MM.1S (cell line): Measurements from ENCODE around the gene LRRC8B.
"Not testable (repeated sequence)": the region's sequence is repeated elsewhere in the genome, so short reads cannot be mapped to it uniquely, and the experiment has no call there.

Source experiments
- DNase-seq: peaks from one replicate; pipeline ENCODE4 v3.0.0-alpha.2; 2015
- H2AFZ ChIP-seq: fragments of 300-600 bp; sonication (generic); 2 replicates; pipeline ENCODE4 v1.6.0; 2016; ENCODE audit warnings: antibody characterized with exemption, low read length
- H3F3A ChIP-seq: fragments of 300-600 bp; sonication (generic); 2 replicates; pipeline ENCODE4 v1.6.1; 2016; ENCODE audit warnings: mild to moderate bottlenecking, antibody characterized with exemption, low read length, moderate library complexity, mixed read lengths; ENCODE audit not compliant: insufficient read depth
- H3K27ac ChIP-seq: fragments of 300-600 bp; sonication (generic); 2 replicates; pipeline ENCODE4 v1.5.1; 2016; ENCODE audit warnings: mild to moderate bottlenecking, low read length
- H3K27me3 ChIP-seq: fragments of 300-600 bp; sonication (generic); replicated peaks from 2 replicates; pipeline ENCODE4 v1.6.0; 2016; ENCODE audit warnings: low read length; ENCODE audit not compliant: insufficient read depth
- H3K36me3 ChIP-seq: fragments of 300-600 bp; sonication (generic); replicated peaks from 2 replicates; pipeline ENCODE4 v1.6.1; 2016; ENCODE audit warnings: mild to moderate bottlenecking, low read length, mixed read lengths; ENCODE audit not compliant: insufficient read depth
- H3K4me1 ChIP-seq: fragments of 300-600 bp; sonication (generic); 2 replicates; pipeline ENCODE4 v1.6.1; 2016; ENCODE audit warnings: low read length, mixed read lengths
- H3K4me2 ChIP-seq: fragments of 300-600 bp; sonication (generic); 2 replicates; pipeline ENCODE4 v1.6.0; 2016; ENCODE audit warnings: low read depth, low read length
- H3K4me3 ChIP-seq: fragments of 300-600 bp; sonication (generic); 2 replicates; pipeline ENCODE4 v1.5.1; 2016; ENCODE audit warnings: low read length, mixed read lengths
- H3K79me2 ChIP-seq: fragments of 300-600 bp; sonication (generic); 2 replicates; pipeline ENCODE4 v1.6.1; 2016; ENCODE audit warnings: mixed run types, low read length, mixed read lengths
- H3K9ac ChIP-seq: fragments of 300-600 bp; sonication (generic); 2 replicates; pipeline ENCODE4 v1.6.1; 2016; ENCODE audit warnings: low read length, mixed read lengths
- H3K9me2 ChIP-seq: fragments of 300-600 bp; sonication (generic); replicated peaks from 2 replicates; pipeline ENCODE4 v1.6.1; 2016; ENCODE audit warnings: mild to moderate bottlenecking, low read length, mixed read lengths; ENCODE audit not compliant: insufficient read depth
- H3K9me3 ChIP-seq: fragments of 300-600 bp; sonication (generic); replicated peaks from 2 replicates; pipeline ENCODE4 v1.6.1; 2016; ENCODE audit warnings: mild to moderate bottlenecking, low read length, mixed read lengths; ENCODE audit not compliant: insufficient read depth
- H4K20me1 ChIP-seq: fragments of 300-600 bp; sonication (generic); 2 replicates; pipeline ENCODE4 v1.6.1; 2016; ENCODE audit warnings: mild to moderate bottlenecking, low read length, moderate library complexity, mixed read lengths; ENCODE audit not compliant: insufficient read depth
- EZH2 ChIP-seq: fragments of 300-600 bp; sonication (generic); optimal IDR thresholded peaks from 2 replicates; pipeline ENCODE3; 2017; ENCODE audit warnings: low read depth, mild to moderate bottlenecking, antibody characterized with exemption, low read length, mixed read lengths
- EZH2phosphoT487 ChIP-seq: fragments of 300-600 bp; sonication (generic); IDR thresholded peaks from 2 replicates; pipeline ENCODE4 v1.6.1; 2018; ENCODE audit warnings: antibody characterized with exemption, low read length
- TF ChIP-seq, protein P1 (sequence below): fragments of 300-600 bp; sonication (generic); IDR thresholded peaks from 2 replicates; pipeline ENCODE4 v1.5.1; 2016; ENCODE audit warnings: antibody characterized with exemption, low read length, mixed read lengths

Gene LRRC8B

DNA sequence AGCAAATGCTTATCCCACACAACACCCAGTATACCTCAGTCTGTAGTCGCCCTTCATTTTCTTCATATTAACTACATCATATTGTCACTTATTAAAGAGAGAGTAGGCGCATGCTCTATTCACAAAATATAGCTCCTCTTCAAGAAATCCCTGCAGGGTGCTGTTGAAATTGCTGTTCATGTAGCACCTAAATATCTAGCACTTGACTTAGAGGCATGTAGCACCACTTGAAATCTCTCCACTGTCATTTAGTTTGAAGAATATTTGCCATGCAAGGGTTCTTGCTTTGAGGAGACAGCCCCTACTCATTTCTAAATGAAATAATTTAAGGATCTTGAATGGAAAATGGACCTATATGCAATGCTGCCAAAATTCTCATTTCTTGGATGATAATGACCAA lies 20.9 kb upstream of the LRRC8B start:
- TF ChIP-seq EZH2: no peak
- no peak for DNase-seq
- H3K36me3 ChIP-seq: no peaks in the 10 kb centered on the region

DNA sequence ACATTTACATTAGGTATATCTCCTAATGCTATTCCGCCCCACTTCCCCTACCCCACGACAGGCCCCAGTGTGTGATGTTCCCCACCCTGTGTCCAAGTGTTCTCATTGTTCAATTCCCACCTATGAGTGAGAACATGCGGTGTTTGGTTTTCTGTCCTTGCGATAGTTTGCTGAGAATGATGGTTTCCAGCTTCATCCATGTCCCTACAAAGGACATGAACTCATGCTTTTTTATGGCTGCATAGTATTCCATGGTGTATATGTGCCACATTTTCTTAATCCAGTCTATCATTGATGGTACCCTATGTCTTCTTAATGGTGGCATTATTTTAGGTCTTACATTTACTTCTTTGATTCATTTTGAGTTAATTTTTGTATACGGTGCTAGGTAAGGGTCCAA lies 14.6 kb upstream of the LRRC8B start:
- not testable (repeated sequence) for H2AFZ ChIP-seq, H3K27ac ChIP-seq, H3K9me3 ChIP-seq, H3K79me2 ChIP-seq, H3K4me3 ChIP-seq, H3F3A ChIP-seq, H3K4me1 ChIP-seq, H3K9ac ChIP-seq, DNase-seq, H3K4me2 ChIP-seq, H3K27me3 ChIP-seq, H3K36me3 ChIP-seq, H4K20me1 ChIP-seq, H3K9me2 ChIP-seq

More for the DNA sequence above, 20.9 kb upstream of the LRRC8B start:
- H3K9me3 ChIP-seq: no peaks in the 10 kb centered on the region
- H3K79me2 ChIP-seq: no peaks in the 10 kb centered on the region
- no peaks in the 10 kb centered on the region for H3K9me2 ChIP-seq
- H3K4me1 ChIP-seq: no peaks in the 10 kb centered on the region
- H3K9ac ChIP-seq: no peak overlapping the region
- H4K20me1 ChIP-seq: no peaks in the 10 kb centered on the region
- no peak overlapping the region for H3K27ac ChIP-seq
- no peak overlapping the region for H2AFZ ChIP-seq
- no peaks in the 10 kb centered on the region for H3K27me3 ChIP-seq
- no peaks in the 10 kb centered on the region for H3F3A ChIP-seq
- no peak overlapping the region for H3K4me3 ChIP-seq
- H3K4me2 ChIP-seq: no peak overlapping the region

DNA sequence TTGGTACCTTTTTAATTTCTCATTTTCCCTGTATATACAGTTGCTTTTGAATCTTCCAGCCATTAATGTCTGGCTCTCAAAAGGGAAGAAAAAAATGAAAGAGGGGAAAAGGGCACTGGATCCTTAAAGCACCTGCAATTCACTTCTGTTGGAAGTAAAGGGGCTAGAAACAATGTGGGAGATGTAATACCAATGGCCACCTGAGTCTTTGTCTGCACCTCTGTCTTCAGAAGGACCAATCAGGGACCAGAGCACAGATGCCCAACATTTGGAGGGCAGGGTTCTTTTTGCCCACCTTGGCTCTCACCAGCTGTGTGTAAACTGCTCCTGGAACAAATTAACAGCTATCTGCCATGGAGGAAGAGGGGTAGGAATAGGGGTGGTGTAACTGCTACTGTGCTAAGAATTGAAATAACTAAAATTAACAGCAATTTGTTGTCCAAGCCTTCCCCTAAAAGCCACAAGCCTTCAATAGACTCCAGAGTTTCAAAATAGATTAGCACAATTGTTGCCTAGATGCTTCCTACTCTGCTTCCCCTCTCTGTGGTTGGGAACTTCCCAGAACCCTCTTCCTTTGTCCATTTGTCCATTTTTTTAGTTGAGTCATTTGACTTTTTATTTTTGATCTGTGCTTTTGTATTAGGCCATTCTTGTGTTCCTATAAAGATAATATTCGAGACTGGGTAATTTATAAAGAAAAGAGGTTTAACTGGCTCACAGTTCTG lies 11.5 kb upstream of the LRRC8B start:
- H3K27ac ChIP-seq: no peak overlapping the region
- H3K4me1 ChIP-seq: no peaks in the 10 kb centered on the region
- no peaks in the 10 kb centered on the region for H3F3A ChIP-seq
- no peak overlapping the region for H3K9ac ChIP-seq
- no peaks in the 10 kb centered on the region for H3K9me2 ChIP-seq
- H3K4me3 ChIP-seq: no peak overlapping the region
- no peaks in the 10 kb centered on the region for H3K27me3 ChIP-seq
- H3K9me3 ChIP-seq: no peaks in the 10 kb centered on the region
- H4K20me1 ChIP-seq: no peaks in the 10 kb centered on the region
- DNase-seq: no peak
- H3K79me2 ChIP-seq: no peaks in the 10 kb centered on the region
- H2AFZ ChIP-seq: no peak overlapping the region
- no peak overlapping the region for H3K4me2 ChIP-seq
- no peak for TF ChIP-seq EZH2
- TF ChIP-seq, protein P1, sequence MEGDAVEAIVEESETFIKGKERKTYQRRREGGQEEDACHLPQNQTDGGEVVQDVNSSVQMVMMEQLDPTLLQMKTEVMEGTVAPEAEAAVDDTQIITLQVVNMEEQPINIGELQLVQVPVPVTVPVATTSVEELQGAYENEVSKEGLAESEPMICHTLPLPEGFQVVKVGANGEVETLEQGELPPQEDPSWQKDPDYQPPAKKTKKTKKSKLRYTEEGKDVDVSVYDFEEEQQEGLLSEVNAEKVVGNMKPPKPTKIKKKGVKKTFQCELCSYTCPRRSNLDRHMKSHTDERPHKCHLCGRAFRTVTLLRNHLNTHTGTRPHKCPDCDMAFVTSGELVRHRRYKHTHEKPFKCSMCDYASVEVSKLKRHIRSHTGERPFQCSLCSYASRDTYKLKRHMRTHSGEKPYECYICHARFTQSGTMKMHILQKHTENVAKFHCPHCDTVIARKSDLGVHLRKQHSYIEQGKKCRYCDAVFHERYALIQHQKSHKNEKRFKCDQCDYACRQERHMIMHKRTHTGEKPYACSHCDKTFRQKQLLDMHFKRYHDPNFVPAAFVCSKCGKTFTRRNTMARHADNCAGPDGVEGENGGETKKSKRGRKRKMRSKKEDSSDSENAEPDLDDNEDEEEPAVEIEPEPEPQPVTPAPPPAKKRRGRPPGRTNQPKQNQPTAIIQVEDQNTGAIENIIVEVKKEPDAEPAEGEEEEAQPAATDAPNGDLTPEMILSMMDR: no peak
- no peak for TF ChIP-seq EZH2phosphoT487
- no peaks in the 10 kb centered on the region for H3K36me3 ChIP-seq

DNA sequence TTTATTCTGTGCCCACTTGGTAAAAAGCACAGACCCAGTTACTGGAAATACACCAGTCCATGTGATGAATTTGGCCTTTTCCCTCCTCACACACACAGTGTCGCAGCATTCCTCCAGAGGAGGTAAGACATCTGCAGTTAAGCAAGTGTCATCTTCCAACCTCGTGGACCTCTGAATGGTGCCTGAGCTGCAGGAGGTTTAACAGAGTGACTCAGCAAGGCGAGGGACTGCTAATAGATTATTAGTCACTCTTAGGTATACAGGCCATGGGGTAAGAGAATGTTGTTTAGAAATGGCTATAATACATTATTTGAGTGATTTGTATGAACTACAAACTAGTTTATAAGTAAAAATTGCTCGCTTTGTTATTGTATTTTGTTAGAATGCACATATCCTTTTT lies 8.6 kb upstream of the LRRC8B start:
- TF ChIP-seq, protein P1: no peak
- TF ChIP-seq EZH2phosphoT487 (no peak), EZH2 (no peak)
- H3K27me3 ChIP-seq: no peaks in the 10 kb centered on the region
- H3K36me3 ChIP-seq: no peaks in the 10 kb centered on the region
- no peak overlapping the region for H3K4me3 ChIP-seq
- no peaks in the 10 kb centered on the region; the same call in 1 of the 2 replicates for H3K4me1 ChIP-seq
- H3K9me3 ChIP-seq: no peaks in the 10 kb centered on the region
- no peaks in the 10 kb centered on the region for H3K9me2 ChIP-seq
- DNase-seq: no peak
- no peak overlapping the region for H2AFZ ChIP-seq
- no peaks in the 10 kb centered on the region for H3K79me2 ChIP-seq
- H3K27ac ChIP-seq: no peak overlapping the region
- no peak overlapping the region for H3K9ac ChIP-seq
- H4K20me1 ChIP-seq: no peaks in the 10 kb centered on the region
- no peak overlapping the region for H3K4me2 ChIP-seq
- no peaks in the 10 kb centered on the region for H3F3A ChIP-seq
